ENCODE results near the gene VSIG10. TPM values are rescaled to one million over a fixed set of nuclear protein-coding genes. Genes with fewer than 3 reads are reported as not detected.
"Not testable (repeated sequence)": the region's sequence is repeated elsewhere in the genome, so short reads cannot be mapped to it uniquely, and the experiment has no call there.

Gene VSIG10
- total RNA-seq, 1 experiment from 2014 or later, result 7.7 TPM

- no peaks in the 10 kb centered on the region for H3K36me3 ChIP-seq (ENCODE audit: insufficient read depth, low read length, poor library complexity, severe bottlenecking)
Measured at GRCh38 chr12:118082161-118082560, 21.6 kb downstream of the VSIG10 start.

GRCh38 chr12:118081521-118081920 lies 22.3 kb downstream of the VSIG10 start:
- POLR2A ChIA-PET (ENCODE audit: low non-redundant PET); BruUV-seq (replicated peaks); CTCF ChIA-PET: not testable (repeated sequence)

More at GRCh38 chr12:118082161-118082560, 21.6 kb downstream of the VSIG10 start:
- ChIA-PET POLR2A (ENCODE audit: low non-redundant PET) (no interaction called here), CTCF (no interaction called here)
- intact Hi-C loops (cut with micrococcal nuclease; ENCODE audit: unreplicated experiment), result no loop called here
- DNase-seq (ENCODE audit: low spot score), result no peak
- H3K27me3 ChIP-seq (replicated peaks; ENCODE audit: insufficient read depth, low read depth, low read length, poor library complexity), result no peaks in the 10 kb centered on the region
- BruUV-seq (replicated peaks), result no TSS peak
- TF ChIP-seq CTCF (conservative IDR thresholded peaks at IDR 0.05; ENCODE audit: low read depth, low read length) (no peak), EZH2 (IDR thresholded peaks at IDR 0.05; ENCODE audit: borderline replicate concordance, low read depth, low read length, poor library complexity, severe bottlenecking) (no peak)
- H3K27ac ChIP-seq (ENCODE audit: low read depth, low read length, poor library complexity, severe bottlenecking), result no peak overlapping the region
- H3K4me3 ChIP-seq (ENCODE audit: low read depth, low read length, poor library complexity, severe bottlenecking), result no peak overlapping the region
- H3K9me3 ChIP-seq (ENCODE audit: low read depth, low read length, poor library complexity, severe bottlenecking), result no peaks in the 10 kb centered on the region
- H3K4me1 ChIP-seq (ENCODE audit: insufficient read depth, low read length, poor library complexity, severe bottlenecking), result no peaks in the 10 kb centered on the region

GRCh38 chr12:118073768-118074167 lies 30.0 kb downstream of the VSIG10 start:
- POLR2A ChIA-PET (ENCODE audit: low non-redundant PET), result no interaction called here
- Histone ChIP-seq H3K27ac (ENCODE audit: low read depth, low read length, poor library complexity, severe bottlenecking) (no peak overlapping the region), H3K36me3 (ENCODE audit: insufficient read depth, low read length, poor library complexity, severe bottlenecking) (no peaks in the 10 kb centered on the region), H3K9me3 (ENCODE audit: low read depth, low read length, poor library complexity, severe bottlenecking) (no peaks in the 10 kb centered on the region), H3K4me3 (ENCODE audit: low read depth, low read length, poor library complexity, severe bottlenecking) (no peak overlapping the region), H3K4me1 (ENCODE audit: insufficient read depth, low read length, poor library complexity, severe bottlenecking) (no peaks in the 10 kb centered on the region), H3K27me3 (replicated peaks; ENCODE audit: insufficient read depth, low read depth, low read length, poor library complexity) (no peaks in the 10 kb centered on the region)
- no peak for TF ChIP-seq EZH2 (IDR thresholded peaks at IDR 0.05; ENCODE audit: borderline replicate concordance, low read depth, low read length, poor library complexity, severe bottlenecking)
- no peak for TF ChIP-seq CTCF (conservative IDR thresholded peaks at IDR 0.05; ENCODE audit: low read depth, low read length)
- intact Hi-C loops (cut with micrococcal nuclease; ENCODE audit: unreplicated experiment), result no loop called here
- BruUV-seq (replicated peaks), result no TSS peak
- CTCF ChIA-PET, result no interaction called here
- DNase-seq (ENCODE audit: low spot score), result no peak

More at GRCh38 chr12:118081521-118081920, 22.3 kb downstream of the VSIG10 start:
- intact Hi-C loops (cut with micrococcal nuclease; ENCODE audit: unreplicated experiment); DNase-seq (ENCODE audit: low spot score); H3K9me3 ChIP-seq (ENCODE audit: low read depth, low read length, poor library complexity, severe bottlenecking); H3K36me3 ChIP-seq (ENCODE audit: insufficient read depth, low read length, poor library complexity, severe bottlenecking); H3K27me3 ChIP-seq (replicated peaks; ENCODE audit: insufficient read depth, low read depth, low read length, poor library complexity); H3K4me1 ChIP-seq (ENCODE audit: insufficient read depth, low read length, poor library complexity, severe bottlenecking); H3K4me3 ChIP-seq (ENCODE audit: low read depth, low read length, poor library complexity, severe bottlenecking); H3K27ac ChIP-seq (ENCODE audit: low read depth, low read length, poor library complexity, severe bottlenecking): not testable (repeated sequence)

GRCh38 chr12:118070650-118071049 lies 33.2 kb downstream of the VSIG10 start:
- Histone ChIP-seq H3K27me3 (replicated peaks; ENCODE audit: insufficient read depth, low read depth, low read length, poor library complexity) (no peaks in the 10 kb centered on the region), H3K27ac (ENCODE audit: low read depth, low read length, poor library complexity, severe bottlenecking) (no peak overlapping the region), H3K36me3 (ENCODE audit: insufficient read depth, low read length, poor library complexity, severe bottlenecking) (no peaks in the 10 kb centered on the region), H3K4me3 (ENCODE audit: low read depth, low read length, poor library complexity, severe bottlenecking) (no peak overlapping the region), H3K9me3 (ENCODE audit: low read depth, low read length, poor library complexity, severe bottlenecking) (no peaks in the 10 kb centered on the region), H3K4me1 (ENCODE audit: insufficient read depth, low read length, poor library complexity, severe bottlenecking) (no peaks in the 10 kb centered on the region)
- ChIA-PET CTCF (no interaction called here), POLR2A (ENCODE audit: low non-redundant PET) (no interaction called here)
- TF ChIP-seq EZH2 (IDR thresholded peaks at IDR 0.05; ENCODE audit: borderline replicate concordance, low read depth, low read length, poor library complexity, severe bottlenecking), result no peak
- no peak for TF ChIP-seq CTCF (conservative IDR thresholded peaks at IDR 0.05; ENCODE audit: low read depth, low read length)
- intact Hi-C loops (cut with micrococcal nuclease; ENCODE audit: unreplicated experiment), result no loop called here
- no TSS peak for BruUV-seq (replicated peaks)
- no peak for DNase-seq (ENCODE audit: low spot score)

Measured in A673 (cell line).